H1 (cell line): ENCODE measurements around the gene SMG1.

Source experiments
- CHD2 ChIP-seq: IDR thresholded peaks from 2 replicates; pipeline ENCODE4 v1.6.1; 2012; ENCODE audit warnings: low read length, improper control_type of control experiment
- CREB1 ChIP-seq: IDR thresholded peaks from 2 replicates; pipeline ENCODE4 v1.6.1; 2012; ENCODE audit warnings: inconsistent platforms
- CTCF ChIP-seq, 3 experiments: IDR thresholded peaks; 1 replicate in 2 of 3; 2 replicates in 1 of 3; pipeline versions ENCODE4 v1.5.1 to v1.6.1; 2011; ENCODE audit warnings: low read length in 3 of 3, mild to moderate bottlenecking in 3 of 3, inconsistent platforms in 2 of 3, low read depth in 1 of 3, moderate library complexity in 1 of 3; ENCODE audit not compliant: insufficient read depth in 1 of 3; ENCODE audit errors: control extremely low read depth in 1 of 3
- E2F6 ChIP-seq: IDR thresholded peaks from 2 replicates; pipeline ENCODE4 v1.6.1; 2012; ENCODE audit warnings: inconsistent platforms
- POLR2A ChIP-seq, 2 experiments: IDR thresholded peaks; 1 replicate in 1 of 2; 2 replicates in 1 of 2; pipeline ENCODE4 v1.6.1; 2011; ENCODE audit warnings: low read depth in 2 of 2, low read length in 2 of 2, mild to moderate bottlenecking in 2 of 2; ENCODE audit errors: control extremely low read depth in 1 of 2
- SIX5 ChIP-seq: IDR thresholded peaks from 2 replicates; pipeline ENCODE4 v1.6.1; 2011; ENCODE audit warnings: mild to moderate bottlenecking, low read depth, low read length
- TEAD4 ChIP-seq: IDR thresholded peaks from 2 replicates; pipeline ENCODE4 v1.6.1; 2012; ENCODE audit warnings: low read depth, low read length, inconsistent platforms, mixed read lengths

DNA sequence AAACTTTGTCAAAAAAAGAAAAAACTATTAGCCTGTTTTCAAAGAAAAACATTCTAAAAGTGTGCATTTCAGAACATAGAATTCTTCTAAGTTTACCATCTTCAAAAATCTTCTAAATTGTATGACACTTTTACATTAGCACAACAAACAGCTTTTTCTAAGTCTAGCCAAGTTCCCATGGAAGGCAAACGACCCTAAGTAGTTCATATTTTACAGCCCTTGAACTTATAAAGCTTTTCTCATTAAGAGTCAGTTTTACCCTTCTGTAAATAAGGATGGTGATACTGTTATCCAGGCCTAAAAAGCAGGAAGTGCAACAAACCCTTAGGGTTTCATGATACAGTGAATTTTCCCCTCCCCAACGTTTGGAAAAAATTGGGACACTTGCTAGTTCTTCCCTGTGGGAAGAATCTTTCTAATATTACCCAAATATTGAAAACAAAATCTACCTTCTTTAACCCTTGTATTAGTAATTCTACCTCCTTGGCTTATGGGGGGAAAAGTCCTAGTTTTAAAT is 120.9 kb downstream of the SMG1 start:
- TF ChIP-seq CREB1 (no peak), CTCF (IDR thresholded peaks at IDR 0.05; ENCODE audit: control extremely low read depth in 1 of 3, insufficient read depth in 1 of 3, low read depth in 1 of 3, low read length in 3 of 3) (no peak), SIX5 (no peak), CHD2 (no peak), TEAD4 (no peak), POLR2A (IDR thresholded peaks at IDR 0.05; ENCODE audit: control extremely low read depth in 1 of 2, low read depth in 2 of 2, low read length in 2 of 2) (no peak), E2F6 (no peak)
